Measurements from ENCODE around the gene GLYATL3.

- TF ChIP-seq CTCF (conservative IDR thresholded peaks at IDR 0.05; ENCODE audit: low read length) (no peak), EZH2phosphoT487 (IDR thresholded peaks at IDR 0.05; ENCODE audit: borderline replicate concordance) (no peak)
Measured at GRCh38 chr6:49462927-49463611, 36.7 kb upstream of the GLYATL3 start, which contains the start of the genes CENPQ and MMUT.
